GM21367 (cell line): ENCODE measurements around the gene CLBA1.
"Not testable (repeated sequence)": the region's sequence is repeated elsewhere in the genome, so short reads cannot be mapped to it uniquely, and the experiment has no call there.

Source experiments
- ATAC-seq: cut with Tn5 transposase; IDR thresholded peaks from one replicate; pipeline ENCODE4 v1.9.1; 2021; ENCODE audit not compliant: unreplicated experiment

CLBA1 gene

GRCh38 chr14:105022276-105022670 is 36.7 kb downstream of the CLBA1 start:
- no peak for ATAC-seq

GRCh38 chr14:105023144-105023543 is 37.6 kb downstream of the CLBA1 start:
- no peak for ATAC-seq

GRCh38 chr14:105023791-105024480 is 38.3 kb downstream of the CLBA1 start:
- no peak for ATAC-seq

- no peak for ATAC-seq
These were observed 39.8 kb downstream of the CLBA1 start for GRCh38 chr14:105025429-105025828.

GRCh38 chr14:105026033-105026785 is 40.6 kb downstream of the CLBA1 start:
- ATAC-seq = no peak

- ATAC-seq = no peak
These were observed 41.4 kb downstream of the CLBA1 start for GRCh38 chr14:105026802-105027563.

GRCh38 chr14:105027718-105028117 is 42.1 kb downstream of the CLBA1 start:
- not testable (repeated sequence) for ATAC-seq

GRCh38 chr14:105028251-105028927 is 42.8 kb downstream of the CLBA1 start:
- no peak for ATAC-seq

- ATAC-seq = no peak
These were observed 43.8 kb downstream of the CLBA1 start for GRCh38 chr14:105029402-105029801.

GRCh38 chr14:105030194-105030593 is 44.6 kb downstream of the CLBA1 start:
- ATAC-seq = no peak

- no peak for ATAC-seq
These were observed 45.3 kb downstream of the CLBA1 start for GRCh38 chr14:105030836-105031396.

GRCh38 chr14:105032451-105032901 is 46.9 kb downstream of the CLBA1 start:
- ATAC-seq = not testable (repeated sequence)

- ATAC-seq = not testable (repeated sequence)
These were observed 47.9 kb downstream of the CLBA1 start for GRCh38 chr14:105033412-105033900.

- no peak for ATAC-seq
These were observed 48.9 kb downstream of the CLBA1 start for GRCh38 chr14:105034315-105035039.

- ATAC-seq = not testable (repeated sequence)
These were observed 50.0 kb downstream of the CLBA1 start for GRCh38 chr14:105035616-105036015.

GRCh38 chr14:105039458-105040205 is 54.0 kb downstream of the CLBA1 start:
- ATAC-seq = no peak

GRCh38 chr14:105041841-105042765 is 56.5 kb downstream of the CLBA1 start:
- no peak for ATAC-seq

GRCh38 chr14:105042813-105043212 is 57.2 kb downstream of the CLBA1 start:
- no peak for ATAC-seq
